ENCODE results near the gene GNPTAB.

- TF ChIP-seq CTCF (IDR thresholded peaks at IDR 0.05 in 4 of 5, conservative IDR thresholded peaks at IDR 0.05 in 1 of 5) = peak in 4 of 5 experiments; percentile 20 to 35 (median 27)
- no peak for TF ChIP-seq POLR2A (IDR thresholded peaks at IDR 0.05)
Observed at GRCh38 chr12:101823891-101824290, 6.9 kb downstream of the GNPTAB start.

Data from gastrocnemius medialis (tissue), 4 donors.